GM21825 (cell line): ENCODE results near the gene MRPL42.
A peak's percentile ranks its signal among the peaks of the same experiment; 100 is the strongest.
"Not testable (repeated sequence)": the region's sequence is repeated elsewhere in the genome, so short reads cannot be mapped to it uniquely, and the experiment has no call there.

Experiments used
- ATAC-seq: cut with Tn5 transposase; IDR thresholded peaks from one replicate; pipeline ENCODE4 v1.9.1; 2021; ENCODE audit warnings: mild to moderate bottlenecking, moderate library complexity; ENCODE audit not compliant: unreplicated experiment

The MRPL42 gene

DNA sequence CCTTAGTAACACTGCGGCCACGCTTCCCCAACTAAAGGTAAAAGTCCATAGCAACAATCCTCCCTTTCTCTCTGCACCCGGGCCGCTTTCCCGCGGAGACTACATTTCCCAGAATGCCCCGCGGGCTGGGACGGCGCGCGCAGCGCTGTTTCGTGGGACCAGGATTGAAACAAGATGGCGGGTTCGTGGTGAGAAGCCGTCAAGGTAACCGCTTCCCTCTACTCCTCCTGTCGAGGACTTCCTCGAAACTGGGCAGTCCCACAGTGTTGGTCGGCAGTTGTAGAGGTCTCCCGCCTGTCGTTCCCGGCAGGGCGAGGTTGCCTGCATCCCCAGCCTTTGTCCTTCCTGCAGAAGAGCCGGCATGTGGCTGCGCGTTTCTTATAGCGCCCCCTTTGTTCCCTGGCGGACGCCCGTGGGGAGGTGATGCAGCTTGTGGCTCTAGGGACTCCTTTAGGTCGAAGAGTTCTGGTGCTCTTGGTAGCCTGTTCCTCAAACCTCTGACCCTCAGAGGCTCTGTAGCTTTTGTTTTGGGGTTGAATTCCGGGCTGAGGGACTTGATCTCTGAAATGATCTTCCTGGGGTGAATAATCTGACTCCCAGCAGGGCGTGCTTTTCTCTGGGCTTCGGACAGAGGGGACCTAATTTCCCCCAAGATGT, at the start of gene MRPL42:
Gene MRPL42 (plus strand): TSS at position 164 of the 657 bp plus-strand sequence. CDS start 1,772 bp downstream, outside the sequence.
- peak; percentile 84 for ATAC-seq

GRCh38 chr12:93417967-93418480, 49.3 kb upstream of the MRPL42 start:
- ATAC-seq = no peak

DNA sequence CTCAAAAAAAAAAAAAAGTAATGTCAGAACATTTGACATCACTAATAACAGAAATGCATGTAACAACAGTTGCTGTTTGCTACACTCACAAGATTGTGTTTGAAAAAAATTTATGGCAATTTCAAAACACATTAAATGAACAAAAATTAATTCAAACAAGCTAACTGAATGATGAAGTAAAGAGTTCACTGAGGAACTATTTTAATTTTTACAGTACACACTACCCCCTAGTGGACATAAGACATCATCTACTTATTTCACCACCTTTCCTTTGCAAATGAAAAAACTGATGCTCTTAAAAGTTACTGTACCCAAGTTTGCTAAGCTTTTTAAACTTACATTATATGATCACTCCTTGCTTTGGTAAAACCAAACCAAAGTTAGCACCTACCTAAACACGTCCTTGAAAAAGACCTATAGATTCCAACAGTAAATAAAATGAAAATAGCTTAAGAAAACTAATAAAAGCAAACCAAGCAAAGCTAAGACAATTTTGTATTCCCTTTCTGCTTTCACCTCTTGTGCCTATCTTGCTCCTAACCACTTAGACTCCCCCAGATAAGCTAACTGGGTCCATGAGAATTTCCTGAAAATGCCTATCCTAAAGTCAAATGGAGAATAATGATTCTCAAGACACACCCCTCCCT, 47.8 kb upstream of the MRPL42 start:
- ATAC-seq = no peak

DNA sequence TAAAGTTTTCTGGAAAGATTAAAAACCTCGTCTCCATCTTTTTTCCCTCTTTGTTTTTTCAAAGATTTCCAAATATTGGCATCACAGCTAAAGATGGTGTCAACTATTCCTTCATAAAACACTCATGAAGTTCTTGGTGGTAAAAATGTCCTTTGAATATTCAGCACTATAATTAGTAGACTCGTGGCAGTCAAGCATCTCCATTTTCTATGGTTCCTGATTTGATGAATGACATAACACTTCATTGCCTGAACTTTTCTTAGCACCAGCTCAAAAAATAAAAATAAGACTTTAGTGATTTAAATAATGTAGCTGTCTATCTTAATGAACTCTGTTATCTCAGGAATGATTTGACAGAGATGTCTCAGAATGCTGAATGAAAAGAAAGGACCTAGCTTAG, 45.3 kb upstream of the MRPL42 start:
- no peak for ATAC-seq

DNA sequence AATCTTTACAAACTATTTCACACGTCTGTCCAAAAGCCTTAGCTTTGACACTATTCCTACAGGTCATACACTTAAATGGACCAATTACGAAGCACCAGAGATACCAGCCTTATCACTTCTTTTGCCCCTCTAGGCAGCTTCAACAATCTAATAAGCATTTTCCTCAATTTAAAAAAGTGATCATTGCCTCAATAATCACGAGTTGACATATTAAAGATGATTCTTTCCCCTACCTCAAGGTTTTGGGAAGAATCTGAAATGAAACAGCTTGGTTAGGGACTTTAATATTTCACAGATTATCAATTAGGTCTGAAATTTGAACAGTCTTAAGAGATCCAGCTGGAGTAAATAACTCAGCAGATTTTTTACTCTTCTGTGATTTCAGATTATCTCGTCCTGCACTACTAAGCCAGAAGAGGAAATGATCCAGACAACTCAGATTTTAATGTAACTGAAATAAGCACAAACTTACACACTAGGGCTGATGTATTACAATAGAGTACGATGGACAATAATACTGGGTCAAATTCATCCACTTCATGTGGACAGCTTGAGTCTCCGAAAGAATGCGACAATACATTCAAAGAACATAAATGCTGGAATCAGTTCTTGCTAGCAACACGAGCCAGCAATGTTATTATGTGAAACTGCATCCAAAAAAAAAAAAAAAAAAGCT, 41.4 kb upstream of the MRPL42 start:
- no peak for ATAC-seq

- no peak for ATAC-seq
Observed at GRCh38 chr12:93426412-93426805, 40.9 kb upstream of the MRPL42 start.

GRCh38 chr12:93427779-93428564, 39.3 kb upstream of the MRPL42 start:
- no peak for ATAC-seq

GRCh38 chr12:93429448-93429847, 37.9 kb upstream of the MRPL42 start:
- ATAC-seq = no peak

DNA sequence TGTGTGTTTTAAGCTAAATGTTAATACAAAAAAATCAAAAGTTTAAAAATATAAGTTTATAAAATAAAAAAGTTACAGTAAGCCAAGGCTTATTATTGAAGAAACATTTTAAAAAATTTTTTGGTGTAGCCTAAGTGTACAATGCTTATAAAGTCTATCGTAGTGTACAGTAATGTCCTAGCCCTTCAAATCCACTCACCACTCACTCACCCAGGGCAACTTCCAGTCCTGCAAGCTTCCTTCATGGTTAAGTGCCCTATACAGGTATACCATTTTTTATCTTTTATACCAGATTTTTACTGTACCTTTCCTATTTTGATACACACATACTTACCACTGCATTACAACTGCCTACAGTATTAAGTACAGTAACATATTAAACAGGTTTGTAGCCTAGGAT, 37.5 kb upstream of the MRPL42 start:
- no peak for ATAC-seq

DNA sequence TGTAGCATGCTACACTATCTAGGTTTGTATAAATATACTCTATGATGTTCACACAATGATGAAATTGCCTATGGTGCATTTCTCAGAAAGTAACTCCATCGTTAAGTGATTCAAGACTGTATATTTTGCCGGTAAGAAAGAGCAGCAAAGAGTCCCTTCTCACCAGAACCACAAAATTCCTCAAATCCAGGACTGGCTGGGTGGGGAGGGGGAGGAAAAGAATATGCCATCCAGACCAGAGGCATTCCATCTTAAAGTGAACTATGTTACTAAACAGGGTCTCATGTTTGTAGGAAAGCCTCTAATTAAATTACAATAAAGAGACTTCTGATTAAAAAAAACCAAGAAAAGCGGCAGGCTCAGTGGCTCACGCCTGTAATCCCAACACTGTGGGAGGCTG, 37.0 kb upstream of the MRPL42 start:
- ATAC-seq = no peak

- ATAC-seq = not testable (repeated sequence)
Observed at GRCh38 chr12:93432031-93432430, 35.3 kb upstream of the MRPL42 start.

DNA sequence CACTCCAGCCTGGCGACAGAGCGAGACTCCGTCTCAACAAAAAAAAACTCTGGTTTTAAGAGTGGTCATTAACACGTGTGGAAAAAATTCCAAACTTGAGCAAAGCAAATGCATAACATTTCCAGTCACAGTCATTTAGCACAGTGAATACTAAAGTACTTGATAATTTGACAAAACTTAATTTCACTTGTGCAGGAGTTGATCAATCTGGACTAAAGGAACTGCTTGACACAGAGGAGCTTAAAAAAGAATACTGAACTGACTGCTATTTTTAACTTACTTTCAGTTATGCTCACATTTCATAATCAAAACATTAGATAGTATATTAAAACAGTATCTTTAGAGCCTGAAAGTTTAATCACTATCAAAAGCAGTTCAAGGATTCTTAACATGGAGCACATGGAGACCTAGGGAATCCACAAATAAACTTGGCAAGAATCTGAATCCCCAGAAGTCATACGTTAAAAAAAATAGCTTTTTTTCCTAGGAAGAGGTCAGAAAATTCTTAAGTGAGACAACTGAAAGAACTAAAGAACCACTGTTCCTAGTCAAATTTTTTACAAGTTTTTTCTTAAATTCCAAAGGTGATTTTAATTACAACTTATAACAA, 33.0 kb upstream of the MRPL42 start:
- ATAC-seq = no peak

GRCh38 chr12:93438266-93439050, 28.9 kb upstream of the MRPL42 start:
- no peak for ATAC-seq

DNA sequence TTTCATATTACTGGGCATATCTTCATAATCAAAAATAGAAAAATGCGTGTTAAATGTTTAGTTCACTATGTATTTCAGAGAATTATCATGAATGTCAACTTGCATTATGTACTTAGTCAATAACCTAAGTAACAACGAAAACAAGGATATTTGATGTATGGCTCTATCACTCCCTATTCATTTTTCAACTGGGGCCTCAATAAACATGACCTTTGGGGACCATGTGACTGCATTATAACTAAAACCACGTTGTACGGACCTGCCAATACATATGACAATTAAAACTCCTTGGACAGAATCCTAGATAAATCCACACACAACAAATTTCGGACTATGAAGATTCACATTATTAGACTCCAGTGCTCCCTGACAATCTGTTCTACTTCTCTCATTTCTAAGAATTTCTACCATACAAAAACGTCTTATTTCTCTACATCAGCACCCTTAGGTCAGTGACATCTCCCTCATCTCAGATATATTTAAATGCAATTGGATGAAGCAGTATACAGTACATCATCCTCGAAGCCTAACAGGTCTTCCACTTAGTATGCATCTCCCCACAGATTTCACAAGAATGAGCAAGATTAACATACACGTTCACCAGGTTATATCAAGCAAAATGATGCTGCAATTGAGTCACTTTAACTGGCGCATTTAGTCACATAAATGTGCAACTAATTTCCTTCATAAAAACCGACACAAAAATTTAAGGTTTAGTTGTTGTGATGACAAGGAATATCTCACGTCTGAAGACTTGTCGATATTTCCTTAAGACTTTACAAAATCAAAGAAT, 27.1 kb upstream of the MRPL42 start:
- no peak for ATAC-seq

- peak; percentile 6 for ATAC-seq
Observed at GRCh38 chr12:93441081-93441616, 26.2 kb upstream of the MRPL42 start.

- peak; percentile 76 for ATAC-seq
Observed at GRCh38 chr12:93441617-93442410, 25.5 kb upstream of the MRPL42 start, which contains the start of gene UBE2N. Gene UBE2N, minus strand, starts transcription at chr12:93441947. Its CDS starts 63 bp downstream, at chr12:93441884.

GRCh38 chr12:93442411-93443340, 24.6 kb upstream of the MRPL42 start:
- no peak for ATAC-seq
